ENCODE data around the gene RRP15.
A peak's percentile ranks its signal among the peaks of the same experiment; 100 is the strongest.

The RRP15 gene

GRCh38 chr1:218341325-218341724 lies 56.2 kb downstream of the RRP15 start:
- H3F3A ChIP-seq (ENCODE audit: low read depth) = no peaks in the 10 kb centered on the region
- no peaks in the 10 kb centered on the region for H4K20me1 ChIP-seq (ENCODE audit: insufficient read depth, low read length, poor library complexity, severe bottlenecking)
- no peaks in the 10 kb centered on the region for H3K9me3 ChIP-seq (ENCODE audit: insufficient read depth, low read depth, low read length)
- TF ChIP-seq EZH2phosphoT487 (IDR thresholded peaks at IDR 0.05; ENCODE audit: borderline replicate concordance) = no peak
- no peak for TF ChIP-seq CTCF (conservative IDR thresholded peaks at IDR 0.05; ENCODE audit: low read length)
- peaks cover 5% of the 10 kb centered on the region for H3K27me3 ChIP-seq (ENCODE audit: insufficient read depth, low read length, poor library complexity, severe bottlenecking)
- no peak overlapping the region for H3K9ac ChIP-seq (ENCODE audit: low read depth, low read length, poor library complexity, severe bottlenecking)
- H3K4me2 ChIP-seq (ENCODE audit: low read depth, low read length, poor library complexity, severe bottlenecking) = no peak overlapping the region
- no peak overlapping the region for H2AFZ ChIP-seq (ENCODE audit: low read length)
- H3K9me2 ChIP-seq (replicated peaks; ENCODE audit: low read depth, low read length) = no peaks in the 10 kb centered on the region
- no peaks in the 10 kb centered on the region for H3K79me2 ChIP-seq (ENCODE audit: insufficient read depth, low read length)
- peaks cover 10% of the 10 kb centered on the region for H3K4me1 ChIP-seq (ENCODE audit: insufficient read depth, low read length, poor library complexity, severe bottlenecking)
- H3K4me3 ChIP-seq (ENCODE audit: low read length, poor library complexity, severe bottlenecking) = no peak overlapping the region
- H3K36me3 ChIP-seq (ENCODE audit: insufficient read depth, low read length) = no peaks in the 10 kb centered on the region

GRCh38 chr1:218342091-218342490 lies 57.0 kb downstream of the RRP15 start:
- Histone ChIP-seq H3F3A (ENCODE audit: low read depth) (no peaks in the 10 kb centered on the region), H3K79me2 (ENCODE audit: insufficient read depth, low read length) (no peaks in the 10 kb centered on the region), H2AFZ (ENCODE audit: low read length) (no peak overlapping the region), H4K20me1 (ENCODE audit: insufficient read depth, low read length, poor library complexity, severe bottlenecking) (no peaks in the 10 kb centered on the region), H3K9me2 (replicated peaks; ENCODE audit: low read depth, low read length) (no peaks in the 10 kb centered on the region), H3K9ac (ENCODE audit: low read depth, low read length, poor library complexity, severe bottlenecking) (no peak overlapping the region), H3K4me2 (ENCODE audit: low read depth, low read length, poor library complexity, severe bottlenecking) (no peak overlapping the region), H3K4me1 (ENCODE audit: insufficient read depth, low read length, poor library complexity, severe bottlenecking) (peaks cover 10% of the 10 kb centered on the region), H3K27me3 (ENCODE audit: insufficient read depth, low read length, poor library complexity, severe bottlenecking) (peaks cover 6% of the 10 kb centered on the region), H3K9me3 (ENCODE audit: insufficient read depth, low read depth, low read length) (no peaks in the 10 kb centered on the region), H3K36me3 (ENCODE audit: insufficient read depth, low read length) (no peaks in the 10 kb centered on the region), H3K4me3 (ENCODE audit: low read length, poor library complexity, severe bottlenecking) (no peak overlapping the region)
- TF ChIP-seq EZH2phosphoT487 (IDR thresholded peaks at IDR 0.05; ENCODE audit: borderline replicate concordance) (no peak), CTCF (conservative IDR thresholded peaks at IDR 0.05; ENCODE audit: low read length) (no peak)

DNA sequence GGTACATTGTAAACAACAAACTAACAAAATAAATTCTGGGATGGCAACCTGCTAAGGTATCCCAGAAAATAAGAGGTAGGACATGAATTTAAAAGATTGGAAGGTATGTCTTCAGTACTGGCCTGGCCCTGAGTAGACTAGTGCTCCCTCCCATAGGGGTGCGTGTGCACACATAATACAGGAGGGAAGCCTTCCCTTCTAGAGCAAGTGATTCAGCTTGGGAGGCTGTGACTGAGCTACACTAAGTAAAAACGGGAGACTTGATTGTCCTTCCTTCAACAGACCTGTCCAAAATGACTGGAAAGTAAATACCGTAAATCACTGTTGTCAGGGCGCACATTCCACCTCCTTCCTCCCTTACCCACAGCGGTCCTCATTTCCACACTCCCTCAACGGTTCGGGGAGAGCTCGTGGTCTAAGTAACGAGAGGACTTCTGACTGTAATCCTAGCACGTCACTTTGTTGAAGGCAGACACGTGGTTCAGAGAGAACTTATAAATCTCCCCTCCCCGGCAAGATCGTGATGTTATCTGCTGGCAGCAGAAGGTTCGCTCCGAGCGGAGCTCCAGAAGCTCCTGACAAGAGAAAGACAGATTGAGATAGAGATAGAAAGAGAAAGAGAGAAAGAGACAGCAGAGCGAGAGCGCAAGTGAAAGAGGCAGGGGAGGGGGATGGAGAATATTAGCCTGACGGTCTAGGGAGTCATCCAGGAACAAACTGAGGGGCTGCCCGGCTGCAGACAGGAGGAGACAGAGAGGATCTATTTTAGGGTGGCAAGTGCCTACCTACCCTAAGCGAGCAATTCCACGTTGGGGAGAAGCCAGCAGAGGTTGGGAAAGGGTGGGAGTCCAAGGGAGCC lies 60.0 kb downstream of the RRP15 start, which contains the start of gene TGFB2:
Gene TGFB2, plus strand, starts transcription at position 523 of the 859 bp plus-strand sequence. CDS start 1,366 bp downstream, outside the sequence.
- Histone ChIP-seq H3K4me3 (ENCODE audit: low read length, poor library complexity, severe bottlenecking) (peak within 1 kb of the TSS; percentile 77), H3K79me2 (ENCODE audit: insufficient read depth, low read length) (no peaks in the 10 kb centered on the region), H3K9ac (ENCODE audit: low read depth, low read length, poor library complexity, severe bottlenecking) (peak within 1 kb of the TSS; percentile 67), H2AFZ (ENCODE audit: low read length) (peak within 1 kb of the TSS; percentile 97), H3K4me2 (ENCODE audit: low read depth, low read length, poor library complexity, severe bottlenecking) (peak within 1 kb of the TSS; percentile 77), H3F3A (ENCODE audit: low read depth) (no peaks in the 10 kb centered on the region; the same call in 1 of the 2 replicates), H3K36me3 (ENCODE audit: insufficient read depth, low read length) (no peaks in the 10 kb centered on the region), H3K4me1 (ENCODE audit: insufficient read depth, low read length, poor library complexity, severe bottlenecking) (peaks cover 8% of the 10 kb centered on the region), H3K9me2 (replicated peaks; ENCODE audit: low read depth, low read length) (no peaks in the 10 kb centered on the region), H3K9me3 (ENCODE audit: insufficient read depth, low read depth, low read length) (no peaks in the 10 kb centered on the region), H3K27me3 (ENCODE audit: insufficient read depth, low read length, poor library complexity, severe bottlenecking) (peaks cover 6% of the 10 kb centered on the region), H4K20me1 (ENCODE audit: insufficient read depth, low read length, poor library complexity, severe bottlenecking) (no peaks in the 10 kb centered on the region)
- TF ChIP-seq EZH2phosphoT487 (IDR thresholded peaks at IDR 0.05; ENCODE audit: borderline replicate concordance) (no peak), CTCF (conservative IDR thresholded peaks at IDR 0.05; ENCODE audit: low read length) (no peak)
